AG09319 (cell line): ENCODE data around the gene UNC93A.

ENCODE experiments used
- DNase-seq: peaks from one replicate; pipeline ENCODE4 v3.0.0-alpha.2; 2010; ENCODE audit warnings: low read depth; ENCODE audit errors: extremely low read depth
- TF ChIP-seq, protein P1 (sequence below): IDR thresholded peaks from 2 replicates; pipeline ENCODE4 v1.5.1; 2011; ENCODE audit warnings: low read depth, mild to moderate bottlenecking, inconsistent platforms, low read length, moderate library complexity

UNC93A gene

DNA sequence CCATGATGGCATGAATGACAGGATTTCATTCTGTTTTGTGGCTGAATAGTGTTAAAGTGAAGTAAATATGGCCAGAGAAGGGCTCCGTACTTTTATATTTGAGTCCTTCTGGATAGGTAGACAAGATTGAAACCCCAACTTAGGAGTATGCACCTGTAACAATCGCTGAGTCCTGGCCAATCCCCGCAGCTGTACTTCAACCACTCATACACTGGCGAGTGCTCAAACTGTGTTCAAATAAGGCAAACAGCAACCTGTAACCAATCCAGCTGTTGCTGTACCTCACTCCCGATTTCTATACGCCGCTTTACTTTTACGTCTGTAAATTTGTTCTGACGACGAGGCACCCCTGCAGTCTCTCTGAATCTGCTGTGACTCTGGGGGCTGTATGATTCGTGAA is 40.5 kb downstream of the UNC93A start:
- DNase-seq, result no peak
- TF ChIP-seq, protein P1, sequence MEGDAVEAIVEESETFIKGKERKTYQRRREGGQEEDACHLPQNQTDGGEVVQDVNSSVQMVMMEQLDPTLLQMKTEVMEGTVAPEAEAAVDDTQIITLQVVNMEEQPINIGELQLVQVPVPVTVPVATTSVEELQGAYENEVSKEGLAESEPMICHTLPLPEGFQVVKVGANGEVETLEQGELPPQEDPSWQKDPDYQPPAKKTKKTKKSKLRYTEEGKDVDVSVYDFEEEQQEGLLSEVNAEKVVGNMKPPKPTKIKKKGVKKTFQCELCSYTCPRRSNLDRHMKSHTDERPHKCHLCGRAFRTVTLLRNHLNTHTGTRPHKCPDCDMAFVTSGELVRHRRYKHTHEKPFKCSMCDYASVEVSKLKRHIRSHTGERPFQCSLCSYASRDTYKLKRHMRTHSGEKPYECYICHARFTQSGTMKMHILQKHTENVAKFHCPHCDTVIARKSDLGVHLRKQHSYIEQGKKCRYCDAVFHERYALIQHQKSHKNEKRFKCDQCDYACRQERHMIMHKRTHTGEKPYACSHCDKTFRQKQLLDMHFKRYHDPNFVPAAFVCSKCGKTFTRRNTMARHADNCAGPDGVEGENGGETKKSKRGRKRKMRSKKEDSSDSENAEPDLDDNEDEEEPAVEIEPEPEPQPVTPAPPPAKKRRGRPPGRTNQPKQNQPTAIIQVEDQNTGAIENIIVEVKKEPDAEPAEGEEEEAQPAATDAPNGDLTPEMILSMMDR, result no peak

DNA sequence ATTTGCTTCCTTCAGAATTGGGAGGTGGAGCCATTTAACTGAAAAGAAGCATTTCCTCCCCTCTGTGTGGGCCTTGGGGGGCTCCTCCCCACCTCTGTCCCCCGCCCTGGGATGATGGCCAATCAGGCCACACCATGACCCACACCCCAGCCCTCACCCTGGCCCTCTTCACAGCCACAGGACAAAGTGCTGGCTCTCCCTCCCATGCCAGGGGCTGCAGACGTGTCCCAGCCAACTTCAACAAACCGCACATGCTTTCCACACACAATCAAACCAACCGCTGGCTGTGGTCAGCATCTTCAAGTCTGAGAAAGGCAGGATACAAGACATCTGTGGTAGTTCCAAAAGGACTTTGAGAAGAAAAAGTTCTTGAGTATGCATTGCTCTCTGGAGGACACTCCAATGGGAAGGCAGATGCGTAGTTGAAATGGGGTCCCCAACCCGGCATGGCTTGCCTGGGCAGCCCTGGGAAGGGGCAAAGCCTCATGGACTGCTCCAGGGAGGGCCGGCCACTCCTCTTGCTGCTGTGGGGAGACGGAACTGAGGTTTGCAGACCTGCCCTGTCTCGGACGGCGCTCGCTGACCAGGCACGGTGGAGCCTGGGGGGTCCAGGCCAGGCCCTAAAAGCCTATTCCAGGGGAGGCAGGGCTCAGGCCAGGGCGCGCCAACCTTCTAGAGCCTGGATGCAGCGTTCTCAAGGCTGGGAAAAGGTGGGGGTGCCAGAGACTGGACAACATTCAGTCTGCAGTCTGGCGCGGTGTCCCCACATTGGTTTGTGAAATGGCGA is 45.9 kb downstream of the UNC93A start:
- no peak for DNase-seq
- TF ChIP-seq, protein P1, result no peak

DNA sequence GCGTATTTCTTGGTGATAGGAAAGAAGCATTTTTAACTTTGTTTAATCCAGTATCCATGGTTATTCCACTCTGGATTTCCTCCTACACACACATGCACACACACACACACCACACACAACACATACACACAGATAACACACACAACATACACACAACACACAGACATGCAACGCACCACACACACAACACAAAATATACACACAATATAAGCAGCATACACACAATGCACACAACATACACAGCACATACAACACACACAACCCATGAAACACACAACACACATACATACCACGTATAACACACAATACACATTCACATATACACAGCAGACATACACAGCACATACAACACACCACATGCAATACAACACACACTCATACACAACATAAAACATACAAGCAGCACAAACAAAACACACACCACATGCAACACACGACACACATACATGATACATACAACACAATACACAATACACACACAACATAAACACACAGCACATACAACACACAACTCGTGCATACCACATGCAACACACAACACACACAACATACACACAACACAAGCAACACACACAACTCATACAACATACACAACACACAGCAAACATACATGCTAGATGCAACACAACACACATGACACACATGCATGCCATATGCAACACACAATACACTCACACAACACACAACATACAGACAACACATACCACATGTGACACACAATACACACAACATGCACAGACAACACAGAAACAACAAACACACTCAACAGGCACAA is 46.7 kb downstream of the UNC93A start:
- TF ChIP-seq, protein P1, result no peak

DNA sequence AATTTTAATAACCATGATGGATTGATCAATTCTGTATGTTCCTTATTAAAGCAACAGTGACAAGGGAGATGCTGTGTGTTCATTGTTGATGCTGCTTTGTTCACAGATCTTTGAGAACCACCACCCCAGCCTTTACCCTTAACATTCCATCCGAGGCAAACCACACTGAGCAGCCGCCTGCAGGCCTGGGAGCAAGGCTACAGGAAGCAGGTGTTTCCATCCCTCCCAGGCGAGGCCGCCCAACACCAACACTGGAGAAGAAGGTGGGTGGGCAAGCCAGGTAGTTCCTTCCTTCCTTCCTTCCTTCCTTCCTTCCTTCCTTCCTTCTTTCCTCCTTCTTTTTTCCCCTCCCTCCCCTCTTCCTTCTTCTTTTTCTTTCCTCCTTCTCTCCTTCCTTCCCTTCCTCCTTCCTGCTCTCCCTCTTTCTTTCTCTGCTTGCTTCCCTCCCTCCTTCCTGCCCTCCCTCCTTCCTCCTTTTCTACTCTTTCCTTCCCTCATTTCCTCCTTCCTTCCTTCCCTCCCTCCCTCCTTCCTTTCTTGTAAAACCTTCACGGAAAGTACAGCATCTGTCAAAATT is 47.5 kb downstream of the UNC93A start:
- TF ChIP-seq, protein P1, result no peak
- DNase-seq, result no peak

More for the DNA sequence above, 46.7 kb downstream of the UNC93A start:
- DNase-seq, result no peak

DNA sequence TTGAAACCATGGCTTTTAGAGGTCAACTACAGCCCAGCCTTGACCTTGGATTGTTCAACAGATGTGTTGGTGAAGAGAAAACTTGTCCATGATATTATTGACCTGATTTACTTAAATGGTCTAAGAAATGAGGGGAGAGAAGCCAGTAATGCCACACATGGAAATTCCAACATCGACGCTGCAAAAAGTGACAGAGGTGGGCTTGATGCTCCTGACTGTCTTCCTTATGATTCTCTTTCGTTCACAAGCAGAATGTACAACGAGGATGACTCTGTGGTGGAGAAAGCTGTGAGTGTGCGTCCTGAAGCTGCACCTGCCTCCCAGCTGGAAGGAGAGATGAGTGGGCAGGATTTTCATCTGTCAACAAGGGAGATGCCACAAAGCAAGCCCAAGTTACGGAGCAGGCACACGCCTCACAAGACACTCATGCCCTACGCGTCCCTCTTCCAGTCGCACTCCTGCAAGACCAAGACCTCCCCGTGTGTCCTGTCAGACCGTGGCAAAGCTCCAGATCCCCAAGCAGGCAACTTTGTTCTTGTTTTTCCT is 50.0 kb downstream of the UNC93A start:
- DNase-seq, result no peak
- TF ChIP-seq, protein P1, result no peak

DNA sequence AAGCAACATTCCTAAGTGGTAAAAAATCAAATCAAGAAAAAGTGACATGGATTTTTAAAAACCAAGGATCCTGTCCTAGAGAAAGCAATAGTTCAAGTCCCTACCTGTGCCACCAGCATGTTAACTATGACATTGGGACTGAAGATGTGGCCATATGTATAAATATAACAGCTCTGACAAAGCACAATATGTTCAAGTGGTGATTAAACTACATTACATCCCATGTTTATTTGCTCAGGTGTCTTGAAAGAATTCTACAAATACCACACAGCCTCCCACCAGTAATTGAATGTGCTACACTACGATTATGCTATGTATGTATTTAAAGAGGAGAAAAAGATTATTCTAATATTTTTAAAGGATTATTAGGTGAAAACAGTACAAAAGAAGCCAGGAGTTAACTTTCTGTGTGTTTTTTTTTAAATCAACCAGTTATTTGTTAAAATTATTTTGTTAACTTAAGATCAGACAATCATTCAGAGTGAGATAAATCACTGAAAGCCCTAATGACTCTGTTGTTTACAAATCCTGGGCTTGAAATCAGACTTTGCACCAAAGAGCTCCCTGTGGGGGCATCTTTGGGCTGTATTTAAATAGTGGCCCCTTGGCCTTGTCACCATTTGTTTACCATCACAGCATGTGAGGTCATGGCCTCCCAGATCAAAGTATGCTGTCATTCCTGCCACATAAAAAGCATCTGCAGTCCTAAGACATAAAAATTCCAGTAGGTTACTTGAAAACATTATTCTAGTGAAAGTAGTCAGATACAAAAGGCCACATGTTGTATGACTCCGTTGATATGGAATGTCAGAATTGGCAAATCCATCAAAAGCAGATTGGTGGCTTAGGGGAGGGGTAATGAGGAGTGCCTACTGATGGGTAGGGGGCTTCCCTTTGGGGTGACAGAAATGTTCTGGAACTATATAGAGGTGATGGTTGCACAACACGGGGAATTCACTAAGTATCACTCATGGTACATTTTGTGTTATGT is 50.8 kb downstream of the UNC93A start:
- DNase-seq, result no peak
- TF ChIP-seq, protein P1, result no peak
